GM23248 (cell line): ENCODE measurements around the gene BCL2L11. TPM values are rescaled to one million over a fixed set of nuclear protein-coding genes. Genes with fewer than 3 reads are reported as not detected.

Experiments used
- DNase-seq: peaks from one replicate; pipeline ENCODE4 v3.0.0-alpha.2; 2015
- H2AFZ ChIP-seq: fragments of 200-600 bp; sonication (generic); 2 replicates; pipeline ENCODE4 v1.6.1; 2016; ENCODE audit warnings: antibody characterized with exemption
- H3F3A ChIP-seq: fragments of 200-600 bp; sonication (generic); 2 replicates; pipeline ENCODE4 v1.6.1; 2016; ENCODE audit warnings: mild to moderate bottlenecking, antibody characterized with exemption, mixed run types; ENCODE audit not compliant: insufficient read depth
- H3K27ac ChIP-seq: fragments of 200-600 bp; sonication (generic); 2 replicates; pipeline ENCODE4 v1.5.1; 2016; ENCODE audit warnings: mild to moderate bottlenecking
- H3K27me3 ChIP-seq: fragments of 200-600 bp; sonication (generic); replicated peaks from 2 replicates; pipeline ENCODE4 v1.6.1; 2016; ENCODE audit warnings: mild to moderate bottlenecking; ENCODE audit not compliant: insufficient read depth
- H3K36me3 ChIP-seq: fragments of 200-600 bp; sonication (generic); 2 replicates; pipeline ENCODE4 v1.6.1; 2016; ENCODE audit warnings: low read depth, mild to moderate bottlenecking
- H3K4me1 ChIP-seq: fragments of 200-600 bp; sonication (generic); 2 replicates; pipeline ENCODE4 v1.6.1; 2016; ENCODE audit warnings: mild to moderate bottlenecking; ENCODE audit not compliant: insufficient read depth
- H3K4me2 ChIP-seq: fragments of 200-600 bp; sonication (generic); one replicate; pipeline ENCODE4 v1.6.1; 2016; ENCODE audit warnings: mild to moderate bottlenecking; ENCODE audit not compliant: unreplicated experiment
- H3K4me3 ChIP-seq: fragments of 200-600 bp; sonication (generic); 2 replicates; pipeline ENCODE4 v1.5.1; 2016; ENCODE audit warnings: mild to moderate bottlenecking
- H3K79me2 ChIP-seq: fragments of 200-600 bp; sonication (generic); 2 replicates; pipeline ENCODE4 v1.6.1; 2016; ENCODE audit warnings: mild to moderate bottlenecking; ENCODE audit not compliant: insufficient read depth
- H3K9ac ChIP-seq: fragments of 200-600 bp; sonication (generic); 2 replicates; pipeline ENCODE4 v1.6.1; 2016; ENCODE audit warnings: mild to moderate bottlenecking
- H3K9me2 ChIP-seq: fragments of 200-600 bp; sonication (generic); 2 replicates; pipeline ENCODE4 v1.6.1; 2016; ENCODE audit warnings: mixed run types, mild to moderate bottlenecking, moderate library complexity; ENCODE audit not compliant: insufficient read depth
- H3K9me3 ChIP-seq: fragments of 200-600 bp; sonication (generic); one replicate; pipeline ENCODE4 v1.6.1; 2017; ENCODE audit warnings: low read depth
- H4K20me1 ChIP-seq: fragments of 200-600 bp; sonication (generic); 2 replicates; pipeline ENCODE4 v1.6.0; 2016; ENCODE audit not compliant: insufficient read depth
- EZH2 ChIP-seq: fragments of 200-600 bp; sonication (generic); IDR thresholded peaks from 2 replicates; pipeline ENCODE4 v1.6.1; 2018; ENCODE audit warnings: antibody characterized with exemption, mild to moderate bottlenecking; ENCODE audit not compliant: insufficient read depth, poor library complexity, severe bottlenecking
- EZH2phosphoT487 ChIP-seq: fragments of 200-600 bp; sonication (generic); IDR thresholded peaks from 2 replicates; pipeline ENCODE4 v1.6.1; 2018; ENCODE audit warnings: antibody characterized with exemption, moderate library complexity, mild to moderate bottlenecking, low read depth; ENCODE audit not compliant: insufficient read depth
- WGBS, 2 experiments: methylation state at CpG; one replicate each; pipeline ENCODE4 v1.1.6; 2015 to 2017; ENCODE audit warnings: low lambda C conversion rate in 2 of 2, low coverage in 1 of 2; ENCODE audit errors: missing lambda C conversion rate in 2 of 2; 5-methylcytosine and 5-hydroxymethylcytosine counted together
- in situ Hi-C: fragments of 300-500 bp; cut with MboI; formaldehyde crosslinking; loops from 2 replicates; pipeline ENCODE4 v1.15.0; 2020
- polyA plus RNA-seq: library from polyadenylated mRNA; unstranded; fragments of >200 nt; fragmentation: Nextera tagmentation; extraction: Ambion mirVana; gene quantifications from 2 replicates; pipeline ENCODE4 v1.2.1, GENCODE V29; 2016
- total RNA-seq: library from RNA; depleted of rRNA; stranded (reverse); fragments of >200 nt; shearing (Covaris generic); gene quantifications from 2 replicates; pipeline ENCODE4 v1.2.3, GENCODE V29; 2014

BCL2L11 gene
- total and polyA plus RNA-seq, 2 experiments from 2014 or later: 0.22 to 0.55 TPM

DNA sequence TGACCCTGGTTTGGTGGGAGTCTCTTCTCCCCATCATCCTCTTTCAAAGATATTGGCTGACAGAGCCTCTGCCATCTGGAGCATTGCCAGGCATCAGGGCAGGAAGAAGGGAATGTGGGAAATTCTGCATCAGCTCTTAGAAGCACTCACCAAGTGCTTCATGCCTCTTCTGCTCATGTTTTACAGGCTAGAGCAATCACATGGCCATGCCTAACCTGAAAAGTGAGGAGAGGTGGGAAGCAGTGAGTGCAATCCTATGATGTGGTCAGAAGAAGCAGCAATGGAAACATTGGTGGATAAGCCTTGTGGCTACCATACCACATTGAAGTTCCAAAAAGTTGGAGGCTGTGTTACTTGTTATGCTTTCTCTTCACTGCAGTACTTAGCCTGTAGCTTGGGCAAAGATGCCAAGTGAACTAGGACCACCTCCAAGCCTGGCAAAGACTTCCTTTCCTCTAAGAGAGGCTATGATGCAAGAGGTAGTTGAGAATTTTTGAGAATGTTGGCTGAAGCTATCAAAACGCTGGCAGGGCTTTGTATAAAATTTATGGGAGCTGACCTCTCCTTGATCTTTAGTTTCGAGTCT is 64.1 kb downstream of the BCL2L11 start:
- Histone ChIP-seq H3F3A (no peaks in the 10 kb centered on the region), H4K20me1 (no peaks in the 10 kb centered on the region), H2AFZ (no peak overlapping the region), H3K9me3 (no peaks in the 10 kb centered on the region), H3K79me2 (no peaks in the 10 kb centered on the region), H3K27ac (no peak overlapping the region), H3K27me3 (no peaks in the 10 kb centered on the region), H3K4me1 (no peaks in the 10 kb centered on the region), H3K9me2 (no peaks in the 10 kb centered on the region), H3K4me3 (no peak overlapping the region), H3K9ac (no peak overlapping the region), H3K4me2 (no peak overlapping the region), H3K36me3 (no peaks in the 10 kb centered on the region)
- WGBS, 2 experiments: 7 to 15% methylated on average over 2 of the region's 2 CpGs
- TF ChIP-seq EZH2 (no peak), EZH2phosphoT487 (no peak)
- DNase-seq: no peak
- in situ Hi-C loops: no loop called here

DNA sequence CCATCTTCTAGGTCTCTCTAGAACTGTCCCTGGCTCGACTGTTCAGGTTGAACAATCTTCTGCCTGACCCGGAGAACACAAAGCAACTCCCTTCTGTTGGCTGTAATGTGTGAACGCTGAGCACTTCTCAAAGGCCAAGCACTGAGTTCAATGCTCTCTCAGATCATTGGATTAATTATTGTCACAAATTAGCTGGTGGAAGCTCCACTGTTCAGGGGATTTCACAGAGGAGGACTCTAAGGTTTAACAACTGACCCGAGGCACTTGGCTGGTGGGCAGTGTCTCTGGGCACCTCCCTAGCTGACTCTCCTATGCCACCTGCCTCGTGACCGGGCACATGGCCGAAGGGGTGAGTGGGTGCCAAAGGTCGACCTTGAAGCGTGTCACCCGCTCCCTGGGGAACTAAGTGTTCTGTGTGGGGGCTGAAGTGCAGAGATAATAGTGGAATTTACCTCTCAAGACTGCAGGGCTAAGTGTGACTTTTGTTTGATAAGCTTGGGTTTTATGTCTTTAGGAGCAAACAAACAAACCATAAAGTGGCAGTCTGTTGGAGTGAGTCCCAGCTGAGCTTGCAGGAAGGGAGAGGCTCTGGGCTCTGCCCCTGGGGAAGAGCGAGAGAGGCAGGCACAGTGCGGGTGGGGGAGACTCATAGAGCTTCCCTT is 64.8 kb downstream of the BCL2L11 start:
- WGBS, 2 experiments: 63 to 68% methylated on average over 12 of the region's 12 CpGs
- Histone ChIP-seq H3K4me2 (no peak overlapping the region), H3F3A (no peaks in the 10 kb centered on the region), H3K36me3 (no peaks in the 10 kb centered on the region), H2AFZ (no peak overlapping the region), H3K9ac (no peak overlapping the region), H3K27ac (no peak overlapping the region), H3K4me3 (no peak overlapping the region), H3K9me3 (no peaks in the 10 kb centered on the region), H4K20me1 (no peaks in the 10 kb centered on the region), H3K4me1 (no peaks in the 10 kb centered on the region), H3K27me3 (no peaks in the 10 kb centered on the region), H3K9me2 (no peaks in the 10 kb centered on the region), H3K79me2 (no peaks in the 10 kb centered on the region)
- in situ Hi-C loops: no loop called here
- no peak for DNase-seq
- no peak for TF ChIP-seq EZH2
- TF ChIP-seq EZH2phosphoT487: no peak

GRCh38 chr2:111186121-111186715 is 65.5 kb downstream of the BCL2L11 start:
- Histone ChIP-seq H2AFZ (no peak overlapping the region), H3K27me3 (no peaks in the 10 kb centered on the region), H3K9me3 (no peaks in the 10 kb centered on the region), H3K4me2 (no peak overlapping the region), H3K79me2 (no peaks in the 10 kb centered on the region), H3K36me3 (no peaks in the 10 kb centered on the region), H3F3A (no peaks in the 10 kb centered on the region), H4K20me1 (no peaks in the 10 kb centered on the region), H3K4me3 (no peak overlapping the region), H3K27ac (no peak overlapping the region), H3K9ac (no peak overlapping the region), H3K9me2 (no peaks in the 10 kb centered on the region), H3K4me1 (no peaks in the 10 kb centered on the region)
- in situ Hi-C loops: no loop called here
- 90 to 94% methylated on average over 10 of the region's 10 CpGs for WGBS, 2 experiments
- DNase-seq: no peak
- TF ChIP-seq EZH2phosphoT487 (no peak), EZH2 (no peak)

DNA sequence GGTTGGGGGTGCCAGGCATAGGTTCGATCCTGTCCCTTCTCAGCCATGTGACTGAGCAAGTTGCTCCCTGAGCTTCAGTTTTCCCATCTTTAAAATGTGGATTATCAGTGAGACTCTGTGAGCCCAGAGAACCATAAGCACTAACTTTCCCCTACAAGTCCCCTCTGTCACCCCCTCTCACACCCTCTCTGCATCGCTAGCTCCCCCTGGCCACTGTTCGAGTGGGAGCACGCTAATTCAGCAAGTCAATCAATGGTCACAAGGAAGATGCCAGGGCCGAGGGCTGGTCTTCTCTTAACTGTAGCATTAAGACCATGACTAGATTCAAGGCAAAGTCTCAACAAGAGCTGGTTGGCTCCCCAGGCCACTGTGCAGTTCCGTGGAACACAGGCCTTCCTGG is 66.2 kb downstream of the BCL2L11 start:
- Histone ChIP-seq H4K20me1 (no peaks in the 10 kb centered on the region), H3K4me1 (no peaks in the 10 kb centered on the region), H3K4me2 (no peak overlapping the region), H3K9me2 (no peaks in the 10 kb centered on the region), H3F3A (no peaks in the 10 kb centered on the region), H3K9ac (no peak overlapping the region), H3K27me3 (no peaks in the 10 kb centered on the region), H3K27ac (no peak overlapping the region), H3K4me3 (no peak overlapping the region), H3K9me3 (no peaks in the 10 kb centered on the region), H3K79me2 (no peaks in the 10 kb centered on the region), H2AFZ (no peak overlapping the region), H3K36me3 (no peaks in the 10 kb centered on the region)
- TF ChIP-seq EZH2phosphoT487 (no peak), EZH2 (no peak)
- in situ Hi-C loops: no loop called here
- WGBS, 2 experiments: 74 to 76% methylated on average over 6 of the region's 6 CpGs
- DNase-seq: no peak
